GM12892 (cell line): ENCODE measurements around the gene TBC1D30.

Experiments used
- POLR2A ChIP-seq: IDR thresholded peaks from 2 replicates; pipeline ENCODE4 v1.6.1; 2011; ENCODE audit warnings: low read depth, low read length, control low read depth
- POLR2AphosphoS5 ChIP-seq: IDR thresholded peaks from 2 replicates; pipeline ENCODE4 v1.6.1; 2011; ENCODE audit warnings: low read depth, low read length, control low read depth
- TAF1 ChIP-seq: IDR thresholded peaks from 2 replicates; pipeline ENCODE4 v1.6.1; 2011; ENCODE audit warnings: low read depth, mild to moderate bottlenecking, control low read depth, low read length, borderline replicate concordance

- no peak for TF ChIP-seq POLR2A
- TF ChIP-seq POLR2AphosphoS5 = no peak
- TF ChIP-seq TAF1 = no peak
These were observed 3.9 kb upstream of the TBC1D30 start for GRCh38 chr12:64820593-64820992.
